GM12878 (cell line): ENCODE measurements around the gene ROPN1B.

Experiments used
- CBX3 ChIP-seq: fragments of 200-600 bp; sonication (generic); IDR thresholded peaks from 2 replicates; pipeline ENCODE4 v1.6.1; 2016; ENCODE audit warnings: low read depth, borderline replicate concordance
- CTCF ChIP-seq, 3 experiments: IDR thresholded peaks in 2 of 3; conservative IDR thresholded peaks in 1 of 3; 2 replicates each; pipeline ENCODE4 v1.5.1; 2011; ENCODE audit warnings: low read depth in 3 of 3, low read length in 3 of 3, mild to moderate bottlenecking in 3 of 3, control low read depth in 2 of 3, moderate library complexity in 2 of 3, inconsistent platforms in 1 of 3, mixed read lengths in 1 of 3; ENCODE audit not compliant: control insufficient read depth in 2 of 3, insufficient read depth in 1 of 3; ENCODE audit errors: extremely low read depth in 1 of 3
- ESRRA ChIP-seq: IDR thresholded peaks from 2 replicates; pipeline ENCODE4 v1.6.1; 2012; ENCODE audit warnings: mild to moderate bottlenecking, low read length, improper control_type of control experiment
- HSF1 ChIP-seq: fragments of 150-350 bp; IDR thresholded peaks from 2 replicates; pipeline ENCODE4 v1.6.1; 2014; ENCODE audit warnings: mild to moderate bottlenecking, low read depth, low read length
- NR2C1 ChIP-seq: fragments of 450-650 bp; IDR thresholded peaks from 2 replicates; pipeline ENCODE4 v1.6.1; 2017; ENCODE audit warnings: antibody characterized with exemption, mild to moderate bottlenecking, moderate library complexity
- RFX5 ChIP-seq: IDR thresholded peaks from 2 replicates; pipeline ENCODE4 v1.6.1; 2011; ENCODE audit warnings: low read depth, low read length, improper control_type of control experiment
- SREBF2 ChIP-seq: IDR thresholded peaks from 2 replicates; pipeline ENCODE4 v1.6.1; 2012; ENCODE audit warnings: mild to moderate bottlenecking, low read length
- SUPT20H ChIP-seq: IDR thresholded peaks from 2 replicates; pipeline ENCODE4 v1.6.1; 2011; ENCODE audit warnings: low read depth, mild to moderate bottlenecking, low read length, moderate library complexity, borderline replicate concordance; ENCODE audit not compliant: control insufficient read depth
- SUZ12 ChIP-seq: fragments of 200-600 bp; sonication (generic); IDR thresholded peaks from one replicate; pipeline ENCODE4 v1.6.1; 2018; ENCODE audit warnings: antibody characterized with exemption, mild to moderate bottlenecking; ENCODE audit not compliant: unreplicated experiment

- TF ChIP-seq SUZ12 (no peak), SREBF2 (no peak), ESRRA (no peak), RFX5 (no peak), CTCF (IDR thresholded peaks at IDR 0.05 in 2 of 3, conservative IDR thresholded peaks at IDR 0.05 in 1 of 3; ENCODE audit: control insufficient read depth in 2 of 3, extremely low read depth in 1 of 3, insufficient read depth in 1 of 3, low read depth in 3 of 3, low read length in 3 of 3) (no peak), CBX3 (no peak), HSF1 (no peak), NR2C1 (no peak), SUPT20H (no peak)
These were observed 45.3 kb downstream of the ROPN1B start for GRCh38 chr3:126014252-126014651.
